H1 (cell line): Measurements from ENCODE around the gene RBMS1. TPM values are rescaled to one million over a fixed set of nuclear protein-coding genes. Genes with fewer than 3 reads are reported as not detected.

Source experiments
- CTCF ChIA-PET: fragments of 300-600 bp; sonication (Branson Sonifier 250); formaldehyde crosslinking; loops from one replicate; lab custom pipeline; 2021; ENCODE audit not compliant: partially characterized antibody; lab: Charles Lee
- POLR2A ChIA-PET: fragments of 300-600 bp; sonication (Branson Sonifier 250); formaldehyde crosslinking; loops from one replicate; lab custom pipeline; 2021; ENCODE audit warnings: inconsistent platforms; ENCODE audit not compliant: partially characterized antibody; lab: Charles Lee
- DNase-seq, 2 experiments: peaks; one replicate each; pipeline versions ENCODE4 v3.0.0 to v3.0.0-alpha.2; 2010 to 2022; ENCODE audit warnings: low spot score in 2 of 2, low read depth in 1 of 2, mixed read lengths in 1 of 2
- FAIRE-seq: peaks from 2 replicates; lab custom pipeline; 2011; peaks lifted over from hg19 to GRCh38; lab: Jason Lieb, UNC
- H2AFZ ChIP-seq: 2 replicates; pipeline ENCODE4 v1.8.1; 2012; ENCODE audit warnings: low read length, inconsistent platforms
- H2AK5ac ChIP-seq: 2 replicates; pipeline ENCODE4 v1.6.1; 2013; ENCODE audit warnings: low read depth, low read length
- H2BK120ac ChIP-seq: replicated peaks from 2 replicates; pipeline ENCODE3; 2013; ENCODE audit warnings: low read depth, low read length, inconsistent platforms
- H2BK12ac ChIP-seq: 2 replicates; pipeline ENCODE4 v1.6.1; 2013; ENCODE audit warnings: low read depth, low read length
- H2BK15ac ChIP-seq: 2 replicates; pipeline ENCODE4 v1.6.1; 2013; ENCODE audit warnings: low read length
- H2BK20ac ChIP-seq: 2 replicates; pipeline ENCODE4 v1.6.1; 2013; ENCODE audit warnings: low read length
- H2BK5ac ChIP-seq: 2 replicates; pipeline ENCODE4 v1.6.1; 2013; ENCODE audit warnings: low read depth, low read length
- H3K14ac ChIP-seq: 2 replicates; pipeline ENCODE4 v1.6.1; 2013; ENCODE audit warnings: inconsistent platforms; ENCODE audit not compliant: insufficient read length
- H3K18ac ChIP-seq: 2 replicates; pipeline ENCODE4 v1.6.1; 2013; ENCODE audit warnings: low read length; ENCODE audit errors: extremely low read depth
- H3K23ac ChIP-seq: 2 replicates; pipeline ENCODE4 v1.6.1; 2013; ENCODE audit warnings: inconsistent platforms; ENCODE audit not compliant: insufficient read length
- H3K23me2 ChIP-seq: 2 replicates; pipeline ENCODE4 v1.6.1; 2013; ENCODE audit warnings: low read depth, low read length
- H3K27ac ChIP-seq: 2 replicates; pipeline ENCODE4 v1.6.1; 2011; ENCODE audit warnings: low read depth, low read length, inconsistent platforms
- H3K27me3 ChIP-seq, 4 experiments: replicated peaks in 1 of 4; 1 replicate in 1 of 4; 2 replicates in 3 of 4; pipeline versions ENCODE4 v1.6.1 to v1.8.1; 2011 to 2013; ENCODE audit warnings: low read length in 3 of 4, mild to moderate bottlenecking in 3 of 4, inconsistent platforms in 2 of 4, mixed read lengths in 2 of 4, moderate library complexity in 1 of 4; ENCODE audit not compliant: control insufficient read depth in 3 of 4, insufficient read depth in 3 of 4; ENCODE audit errors: extremely low read depth in 1 of 4
- H3K36me3 ChIP-seq, 4 experiments: 2 replicates each; pipeline versions ENCODE4 v1.6.1 to v1.8.1; 2011 to 2013; ENCODE audit warnings: mild to moderate bottlenecking in 4 of 4, low read length in 3 of 4, moderate library complexity in 2 of 4, control low read depth in 1 of 4, inconsistent platforms in 1 of 4; ENCODE audit not compliant: insufficient read depth in 4 of 4, control insufficient read depth in 2 of 4
- H3K4ac ChIP-seq: replicated peaks from 2 replicates; pipeline ENCODE3; 2013; ENCODE audit warnings: low read length, low read depth, mixed read lengths, inconsistent platforms; ENCODE audit not compliant: insufficient read length
- H3K4me1 ChIP-seq, 4 experiments: replicated peaks in 1 of 4; 1 replicate in 1 of 4; 2 replicates in 3 of 4; pipeline versions ENCODE4 v1.6.1 to v1.8.1; 2011 to 2013; ENCODE audit warnings: low read length in 3 of 4, inconsistent platforms in 2 of 4, mixed read lengths in 1 of 4; ENCODE audit not compliant: insufficient read depth in 4 of 4, control insufficient read depth in 3 of 4
- H3K4me2 ChIP-seq, 2 experiments: 2 replicates each; pipeline versions ENCODE4 v1.6.1 to v1.8.1; 2011 to 2013; ENCODE audit warnings: low read depth in 2 of 2, low read length in 2 of 2, control low read depth in 1 of 2, inconsistent platforms in 1 of 2, mild to moderate bottlenecking in 1 of 2; ENCODE audit not compliant: insufficient read depth in 1 of 2
- H3K4me3 ChIP-seq, 4 experiments: fragments of 200-600, 300-600 bp in 1 of 4; sonication (generic), shearing (Covaris generic), sonication (Bioruptor Twin) in 1 of 4; 2 replicates each; pipeline versions ENCODE4 v1.5.1 to v1.8.1; 2011 to 2016; ENCODE audit warnings: low read length in 4 of 4, low read depth in 3 of 4, control low read depth in 2 of 4, inconsistent platforms in 2 of 4, mild to moderate bottlenecking in 2 of 4, mixed read lengths in 1 of 4, moderate library complexity in 1 of 4; ENCODE audit not compliant: insufficient read depth in 2 of 4; ENCODE audit errors: extremely low read depth in 1 of 4
- H3K56ac ChIP-seq: replicated peaks from 2 replicates; pipeline ENCODE3; 2013; ENCODE audit warnings: low read depth, mild to moderate bottlenecking, mixed read lengths, low read length, inconsistent platforms; ENCODE audit not compliant: insufficient read length
- H3K79me1 ChIP-seq: 2 replicates; pipeline ENCODE4 v1.6.1; 2013; ENCODE audit warnings: low read depth, low read length, control low read depth
- H3K79me2 ChIP-seq, 2 experiments: 2 replicates each; pipeline versions ENCODE4 v1.6.1 to v1.8.1; 2012 to 2013; ENCODE audit warnings: low read length in 2 of 2, mild to moderate bottlenecking in 2 of 2, inconsistent platforms in 1 of 2; ENCODE audit not compliant: insufficient read depth in 2 of 2, control insufficient read depth in 1 of 2
- H3K9ac ChIP-seq, 4 experiments: replicated peaks in 1 of 4; 1 replicate in 1 of 4; 2 replicates in 3 of 4; pipeline versions ENCODE4 v1.6.1 to v1.8.1; 2011 to 2013; ENCODE audit warnings: low read depth in 3 of 4, low read length in 3 of 4, control low read depth in 2 of 4, mild to moderate bottlenecking in 2 of 4, moderate library complexity in 2 of 4, inconsistent platforms in 1 of 4; ENCODE audit errors: extremely low read depth in 1 of 4
- H3K9me3 ChIP-seq, 2 experiments: 2 replicates each; pipeline versions ENCODE4 v1.6.1 to v1.8.1; 2012 to 2013; ENCODE audit warnings: mild to moderate bottlenecking in 2 of 2, moderate library complexity in 2 of 2, control low read depth in 1 of 2, inconsistent platforms in 1 of 2, low read depth in 1 of 2, low read length in 1 of 2, mixed read lengths in 1 of 2; ENCODE audit not compliant: insufficient read depth in 2 of 2
- H4K20me1 ChIP-seq, 2 experiments: replicated peaks in 1 of 2; 2 replicates each; pipeline versions ENCODE3 to v1.8.1; 2011 to 2013; ENCODE audit warnings: inconsistent platforms in 2 of 2, low read length in 2 of 2, mild to moderate bottlenecking in 1 of 2; ENCODE audit not compliant: insufficient read depth in 2 of 2, control insufficient read depth in 1 of 2
- H4K5ac ChIP-seq: 2 replicates; pipeline ENCODE4 v1.6.1; 2013; ENCODE audit warnings: low read length, low read depth, mixed read lengths, inconsistent platforms; ENCODE audit not compliant: insufficient read length
- H4K8ac ChIP-seq: 2 replicates; pipeline ENCODE4 v1.8.0; 2013; ENCODE audit warnings: mild to moderate bottlenecking, moderate library complexity, low read length, inconsistent platforms; ENCODE audit not compliant: insufficient read depth; ENCODE audit errors: extremely low read depth
- H4K91ac ChIP-seq: replicated peaks from 2 replicates; pipeline ENCODE3; 2013; ENCODE audit warnings: low read length, mixed read lengths, inconsistent platforms; ENCODE audit not compliant: insufficient read length
- NANOG ChIP-seq: IDR thresholded peaks from 2 replicates; pipeline ENCODE4 v1.6.1; 2011; ENCODE audit warnings: low read length, low read depth, mild to moderate bottlenecking, inconsistent platforms; ENCODE audit not compliant: insufficient read depth, poor library complexity, severe bottlenecking
- SIRT6 ChIP-seq: IDR thresholded peaks from one replicate; pipeline ENCODE4 v1.7.1; 2012; ENCODE audit warnings: low read length, inconsistent platforms
- WGBS, 2 experiments: shearing (Covaris generic) in 1 of 2; methylation state at CpG; one replicate each; pipeline versions ENCODE4 v1.1.6 to v1.1.7; 2013 to 2015; ENCODE audit warnings: low lambda C conversion rate in 2 of 2, mixed read lengths in 2 of 2, inconsistent platforms in 1 of 2, low coverage in 1 of 2, missing lambda C conversion rate in 1 of 2; ENCODE audit not compliant: insufficient replicate concordance in 2 of 2, insufficient coverage in 1 of 2, insufficient read length in 1 of 2; ENCODE audit errors: extremely low coverage in 1 of 2, missing lambda C conversion rate in 1 of 2; 5-methylcytosine and 5-hydroxymethylcytosine counted together
- polyA plus RNA-seq, 7 experiments: library from polyadenylated mRNA; depleted of rRNA in 3 of 7; stranded (reverse) in 5 of 7; unstranded in 2 of 7; fragments of >200 nt in 5 of 7; fragments of 200-250 nt in 2 of 7; gene quantifications; 1 replicate in 5 of 7; 2 replicates in 1 of 7; 4 replicates in 1 of 7; pipeline versions ENCODE4 v1.2.1 to v1.2.3, GENCODE V29; 2011 to 2013; ENCODE audit warnings: missing spikeins in 2 of 7, mixed read lengths in 2 of 7
- total RNA-seq: library from RNA; stranded (reverse); fragmentation: NEBNext Ultra II Directional; extraction: Animal tissue kit (Norgen Biotek cat#: 25700); gene quantifications from 2 replicates; pipeline ENCODE4 v1.2.1, GENCODE V29; 2021
- TF ChIP-seq, protein P1 (sequence below): IDR thresholded peaks from 2 replicates; pipeline ENCODE4 v1.6.1; 2011; ENCODE audit warnings: low read length, improper control_type of control experiment

The RBMS1 gene
- total and polyA plus RNA-seq, 2 of the 8 experiments (the other 6 are each of a cell fraction or from before 2014, with no cell fraction given), result 53.7 to 60.0 TPM

DNA sequence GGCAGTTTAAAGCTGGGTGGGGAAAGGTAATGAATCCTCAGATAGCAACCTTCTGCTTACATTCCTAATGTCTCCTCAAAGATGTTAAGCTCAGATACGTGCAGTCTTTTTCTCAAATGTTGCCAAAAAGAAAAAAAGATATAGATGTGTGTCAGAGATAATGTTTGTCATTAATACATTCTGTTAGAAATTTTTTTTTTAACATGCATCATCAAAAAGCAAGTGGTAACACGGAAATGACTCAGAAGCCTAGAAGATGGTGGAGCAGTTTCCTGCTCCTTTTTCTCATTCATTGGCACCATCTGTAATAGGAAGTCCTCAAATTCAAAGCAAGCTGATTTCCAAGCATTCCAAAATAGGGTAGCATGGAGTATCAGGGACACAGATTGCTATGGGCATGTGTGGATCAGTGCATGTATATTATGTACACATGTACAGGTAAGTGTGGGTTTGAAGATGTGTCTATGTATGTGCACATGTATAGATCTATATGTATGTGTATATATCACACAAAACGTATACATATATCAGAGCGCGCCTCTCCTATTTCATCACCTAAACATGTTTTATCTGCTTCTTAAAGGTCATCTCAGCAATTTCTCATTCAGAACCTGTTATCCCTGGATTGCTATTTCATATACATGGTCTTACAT lies 213.7 kb downstream of the RBMS1 start:
- H2BK5ac ChIP-seq, result no peak overlapping the region
- no peak overlapping the region for H3K23ac ChIP-seq
- H3K79me2 ChIP-seq, result no peaks in the 10 kb centered on the region
- no peak overlapping the region for H2BK12ac ChIP-seq
- H2AFZ ChIP-seq, result no peak overlapping the region
- H3K23me2 ChIP-seq, result no peaks in the 10 kb centered on the region
- H4K20me1 ChIP-seq, result no peaks in the 10 kb centered on the region
- no peak overlapping the region for H3K27ac ChIP-seq
- no peaks in the 10 kb centered on the region for H3K9me3 ChIP-seq
- FAIRE-seq (no peak), DNase-seq (no peak)
- no peaks in the 10 kb centered on the region for H3K4me1 ChIP-seq
- H2BK120ac ChIP-seq, result no peak overlapping the region
- WGBS, 2 experiments, result 89% methylated on average over 5 of the region's 5 CpGs; no CpG with 5 or more reads in 1 of the 2 experiments
- TF ChIP-seq SIRT6, result no peak
- no peak for TF ChIP-seq NANOG
- TF ChIP-seq, protein P1, sequence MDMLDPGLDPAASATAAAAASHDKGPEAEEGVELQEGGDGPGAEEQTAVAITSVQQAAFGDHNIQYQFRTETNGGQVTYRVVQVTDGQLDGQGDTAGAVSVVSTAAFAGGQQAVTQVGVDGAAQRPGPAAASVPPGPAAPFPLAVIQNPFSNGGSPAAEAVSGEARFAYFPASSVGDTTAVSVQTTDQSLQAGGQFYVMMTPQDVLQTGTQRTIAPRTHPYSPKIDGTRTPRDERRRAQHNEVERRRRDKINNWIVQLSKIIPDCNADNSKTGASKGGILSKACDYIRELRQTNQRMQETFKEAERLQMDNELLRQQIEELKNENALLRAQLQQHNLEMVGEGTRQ, result no peak
- H3K4me3 ChIP-seq, result no peak overlapping the region
- H2AK5ac ChIP-seq, result no peak overlapping the region
- H2BK20ac ChIP-seq, result no peak overlapping the region
- ChIA-PET POLR2A (interaction anchor here (0.6 kb wide), 1 partner anchor 125 kb away, joined by 4 read pairs; no protein-coding TSS in a partner anchor), CTCF (interaction anchor here (0.6 to 1.6 kb wide), 7 partner anchors 10 to 1965 kb away, joined by 3 to 6 read pairs (median 3); no protein-coding TSS in a partner anchor)
- no peaks in the 10 kb centered on the region for H3K79me1 ChIP-seq
- no peak overlapping the region for H3K56ac ChIP-seq
- no peak overlapping the region for H3K14ac ChIP-seq
- no peak overlapping the region for H3K9ac ChIP-seq
- peaks cover 3 to 51% (median 20%) of the 10 kb centered on the region in 4 experiments; a peak in 7 of 8 replicates for H3K36me3 ChIP-seq
- H3K4ac ChIP-seq, result no peak overlapping the region
- H4K5ac ChIP-seq, result no peak overlapping the region
- no peak overlapping the region for H2BK15ac ChIP-seq
- no peak overlapping the region for H4K8ac ChIP-seq
- H4K91ac ChIP-seq, result no peak overlapping the region
- no peak overlapping the region for H3K18ac ChIP-seq
- no peak overlapping the region for H3K4me2 ChIP-seq
- peaks cover 0 to 1% (median 0%) of the 10 kb centered on the region in 4 experiments; a peak in 1 of 7 replicates for H3K27me3 ChIP-seq
